Neural cell (in vitro differentiated cells): ENCODE measurements around the gene MYH7B.

Experiments
- EZH2 ChIP-seq: fragments of 200-600, 300-800 bp; shearing (Covaris generic), sonication (generic); IDR thresholded peaks from 2 replicates; pipeline ENCODE4 v1.6.1; 2014; ENCODE audit warnings: antibody characterized with exemption, low read length, borderline replicate concordance, mild to moderate bottlenecking; ENCODE audit not compliant: insufficient read depth, poor library complexity, severe bottlenecking
- MXI1 ChIP-seq: fragments of 450-650 bp; conservative IDR thresholded peaks from 2 replicates; pipeline ENCODE4 v1.6.1; 2014; ENCODE audit warnings: antibody characterized with exemption, mild to moderate bottlenecking; ENCODE audit not compliant: poor library complexity, severe bottlenecking
- POLR2AphosphoS5 ChIP-seq: IDR thresholded peaks from 2 replicates; pipeline ENCODE4 v1.6.1; 2012
- RAD21 ChIP-seq: fragments of 450-650 bp; conservative IDR thresholded peaks from 2 replicates; pipeline ENCODE4 v1.6.1; 2014; ENCODE audit warnings: antibody characterized with exemption, mild to moderate bottlenecking, moderate library complexity
- SMC3 ChIP-seq: fragments of 450-650 bp; conservative IDR thresholded peaks from 2 replicates; pipeline ENCODE4 v1.6.1; 2014; ENCODE audit warnings: antibody characterized with exemption, mild to moderate bottlenecking, moderate library complexity; ENCODE audit not compliant: poor library complexity
- TAF1 ChIP-seq: IDR thresholded peaks from 2 replicates; pipeline ENCODE4 v1.6.1; 2012; ENCODE audit warnings: low read depth
- TF ChIP-seq, protein P1 (sequence below): fragments of 450-650 bp; IDR thresholded peaks from 2 replicates; pipeline ENCODE4 v1.5.1; 2014; ENCODE audit warnings: antibody characterized with exemption, mild to moderate bottlenecking, moderate library complexity; ENCODE audit not compliant: poor library complexity, severe bottlenecking
- TF ChIP-seq, protein P2 (sequence below): IDR thresholded peaks from 2 replicates; pipeline ENCODE4 v1.6.1; 2012; ENCODE audit warnings: borderline replicate concordance

DNA sequence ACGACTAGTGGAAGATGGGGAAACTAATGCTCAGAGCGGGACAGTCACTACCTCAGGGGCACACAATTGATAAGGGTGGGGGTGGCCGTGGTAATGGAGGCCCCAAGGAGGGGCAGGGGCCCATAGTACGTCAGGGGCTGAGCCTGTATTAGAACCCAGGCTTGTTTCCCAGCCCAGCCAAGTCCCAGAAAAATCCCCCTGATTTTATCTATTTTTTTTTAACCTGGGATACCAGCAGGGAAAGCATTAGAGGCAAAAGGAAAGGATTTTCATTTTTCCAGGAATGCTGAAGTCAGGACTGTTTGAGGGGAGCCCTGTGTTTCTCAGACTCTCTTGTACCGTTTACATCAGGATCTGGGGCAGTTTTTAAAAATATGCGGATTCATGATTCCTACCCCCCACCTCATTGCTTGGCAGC is 382 bp downstream of the MYH7B start:
- TF ChIP-seq, protein P1, sequence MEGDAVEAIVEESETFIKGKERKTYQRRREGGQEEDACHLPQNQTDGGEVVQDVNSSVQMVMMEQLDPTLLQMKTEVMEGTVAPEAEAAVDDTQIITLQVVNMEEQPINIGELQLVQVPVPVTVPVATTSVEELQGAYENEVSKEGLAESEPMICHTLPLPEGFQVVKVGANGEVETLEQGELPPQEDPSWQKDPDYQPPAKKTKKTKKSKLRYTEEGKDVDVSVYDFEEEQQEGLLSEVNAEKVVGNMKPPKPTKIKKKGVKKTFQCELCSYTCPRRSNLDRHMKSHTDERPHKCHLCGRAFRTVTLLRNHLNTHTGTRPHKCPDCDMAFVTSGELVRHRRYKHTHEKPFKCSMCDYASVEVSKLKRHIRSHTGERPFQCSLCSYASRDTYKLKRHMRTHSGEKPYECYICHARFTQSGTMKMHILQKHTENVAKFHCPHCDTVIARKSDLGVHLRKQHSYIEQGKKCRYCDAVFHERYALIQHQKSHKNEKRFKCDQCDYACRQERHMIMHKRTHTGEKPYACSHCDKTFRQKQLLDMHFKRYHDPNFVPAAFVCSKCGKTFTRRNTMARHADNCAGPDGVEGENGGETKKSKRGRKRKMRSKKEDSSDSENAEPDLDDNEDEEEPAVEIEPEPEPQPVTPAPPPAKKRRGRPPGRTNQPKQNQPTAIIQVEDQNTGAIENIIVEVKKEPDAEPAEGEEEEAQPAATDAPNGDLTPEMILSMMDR: peak; percentile 20
- TF ChIP-seq SMC3 (no peak), POLR2AphosphoS5 (no peak), EZH2 (no peak), RAD21 (no peak), TAF1 (no peak), MXI1 (no peak)
- TF ChIP-seq, protein P2, sequence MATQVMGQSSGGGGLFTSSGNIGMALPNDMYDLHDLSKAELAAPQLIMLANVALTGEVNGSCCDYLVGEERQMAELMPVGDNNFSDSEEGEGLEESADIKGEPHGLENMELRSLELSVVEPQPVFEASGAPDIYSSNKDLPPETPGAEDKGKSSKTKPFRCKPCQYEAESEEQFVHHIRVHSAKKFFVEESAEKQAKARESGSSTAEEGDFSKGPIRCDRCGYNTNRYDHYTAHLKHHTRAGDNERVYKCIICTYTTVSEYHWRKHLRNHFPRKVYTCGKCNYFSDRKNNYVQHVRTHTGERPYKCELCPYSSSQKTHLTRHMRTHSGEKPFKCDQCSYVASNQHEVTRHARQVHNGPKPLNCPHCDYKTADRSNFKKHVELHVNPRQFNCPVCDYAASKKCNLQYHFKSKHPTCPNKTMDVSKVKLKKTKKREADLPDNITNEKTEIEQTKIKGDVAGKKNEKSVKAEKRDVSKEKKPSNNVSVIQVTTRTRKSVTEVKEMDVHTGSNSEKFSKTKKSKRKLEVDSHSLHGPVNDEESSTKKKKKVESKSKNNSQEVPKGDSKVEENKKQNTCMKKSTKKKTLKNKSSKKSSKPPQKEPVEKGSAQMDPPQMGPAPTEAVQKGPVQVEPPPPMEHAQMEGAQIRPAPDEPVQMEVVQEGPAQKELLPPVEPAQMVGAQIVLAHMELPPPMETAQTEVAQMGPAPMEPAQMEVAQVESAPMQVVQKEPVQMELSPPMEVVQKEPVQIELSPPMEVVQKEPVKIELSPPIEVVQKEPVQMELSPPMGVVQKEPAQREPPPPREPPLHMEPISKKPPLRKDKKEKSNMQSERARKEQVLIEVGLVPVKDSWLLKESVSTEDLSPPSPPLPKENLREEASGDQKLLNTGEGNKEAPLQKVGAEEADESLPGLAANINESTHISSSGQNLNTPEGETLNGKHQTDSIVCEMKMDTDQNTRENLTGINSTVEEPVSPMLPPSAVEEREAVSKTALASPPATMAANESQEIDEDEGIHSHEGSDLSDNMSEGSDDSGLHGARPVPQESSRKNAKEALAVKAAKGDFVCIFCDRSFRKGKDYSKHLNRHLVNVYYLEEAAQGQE: no peak
